ENCODE results near the gene INHBB. TPM values are rescaled to one million over a fixed set of nuclear protein-coding genes. Genes with fewer than 3 reads are reported as not detected.

Gene INHBB
- total RNA-seq, 1 experiment from 2014 or later: 223 TPM

DNA sequence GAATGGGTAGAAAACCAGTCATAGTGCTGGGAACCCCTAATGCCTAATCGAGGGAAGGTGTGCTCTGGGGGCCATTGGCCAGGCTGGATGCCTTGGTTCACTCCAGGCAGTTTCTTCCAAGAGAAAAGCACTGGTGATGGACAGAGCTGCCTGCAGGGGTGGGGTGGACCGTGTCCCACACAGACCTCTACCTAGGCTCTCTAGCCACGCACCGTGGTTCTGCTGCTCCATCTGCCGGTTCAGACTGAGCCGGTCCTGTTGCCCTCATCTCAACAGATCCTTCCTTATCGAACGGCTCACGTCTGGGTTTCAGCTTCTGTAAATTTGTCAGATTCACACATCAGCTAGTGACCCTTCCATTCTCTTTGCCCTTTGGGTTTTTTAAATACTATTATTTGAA is 46.9 kb upstream of the INHBB start:
- no peak overlapping the region for H3K9ac ChIP-seq (ENCODE audit: low read length)
- ChIA-PET POLR2A (ENCODE audit: unreplicated experiment) (no interaction called here), CTCF (no interaction called here)
- H3K9me3 ChIP-seq (ENCODE audit: low read length): no peaks in the 10 kb centered on the region
- peaks cover 16% of the 10 kb centered on the region; the same call in 1 of the 2 replicates for H3K36me3 ChIP-seq (ENCODE audit: low read depth, low read length)
- no peak for DNase-seq
- no peak overlapping the region for H3K4me2 ChIP-seq (ENCODE audit: low read length)
- no peak overlapping the region for H3K27ac ChIP-seq (ENCODE audit: low read length)
- ATAC-seq: no peak
- TF ChIP-seq CTCF (conservative IDR thresholded peaks at IDR 0.05; ENCODE audit: low read depth, low read length): no peak
- intact Hi-C loops (cut with micrococcal nuclease): no loop called here
- H3K79me2 ChIP-seq (ENCODE audit: low read length): no peaks in the 10 kb centered on the region
- no peaks in the 10 kb centered on the region for H3K4me1 ChIP-seq (ENCODE audit: insufficient read depth, low read length)
- no peak overlapping the region for H2AFZ ChIP-seq (ENCODE audit: low read length)
- no peaks in the 10 kb centered on the region for H3K9me2 ChIP-seq (replicated peaks; ENCODE audit: low read length)
- H3K4me3 ChIP-seq (ENCODE audit: low read length): no peak overlapping the region
- H3F3A ChIP-seq (ENCODE audit: low read length, unreplicated experiment): no peaks in the 10 kb centered on the region
- H4K20me1 ChIP-seq (ENCODE audit: low read length): no peaks in the 10 kb centered on the region
- BruUV-seq (replicated peaks): no TSS peak
- H3K27me3 ChIP-seq (ENCODE audit: low read length): no peaks in the 10 kb centered on the region

DNA sequence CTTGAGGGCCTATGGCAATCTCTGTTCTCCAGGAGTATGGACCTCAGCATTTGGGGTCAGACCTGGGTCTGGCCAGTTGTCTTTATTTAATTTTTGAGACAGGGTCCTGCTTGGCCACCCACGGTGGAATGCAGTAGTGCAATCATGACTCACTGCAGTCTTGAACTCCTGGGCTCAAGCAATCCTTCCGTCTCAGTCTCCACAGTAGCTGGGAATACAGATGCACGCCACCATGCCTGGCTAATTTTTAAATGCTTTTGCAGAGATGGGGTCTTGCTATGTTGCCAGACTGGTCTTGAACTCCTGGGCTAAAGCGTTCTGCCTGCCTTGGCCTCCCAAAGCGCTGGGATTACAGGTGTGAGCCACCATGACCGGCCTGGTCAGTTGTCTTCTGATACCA is 46.4 kb upstream of the INHBB start:
- Histone ChIP-seq H3K27me3 (ENCODE audit: low read length) (no peaks in the 10 kb centered on the region), H2AFZ (ENCODE audit: low read length) (no peak overlapping the region), H3K9me3 (ENCODE audit: low read length) (no peaks in the 10 kb centered on the region), H3K4me1 (ENCODE audit: insufficient read depth, low read length) (no peaks in the 10 kb centered on the region), H3K4me3 (ENCODE audit: low read length) (no peak overlapping the region), H4K20me1 (ENCODE audit: low read length) (no peaks in the 10 kb centered on the region), H3K9ac (ENCODE audit: low read length) (no peak overlapping the region), H3K79me2 (ENCODE audit: low read length) (no peaks in the 10 kb centered on the region), H3K27ac (ENCODE audit: low read length) (no peak overlapping the region), H3F3A (ENCODE audit: low read length, unreplicated experiment) (no peaks in the 10 kb centered on the region), H3K4me2 (ENCODE audit: low read length) (no peak overlapping the region), H3K9me2 (replicated peaks; ENCODE audit: low read length) (no peaks in the 10 kb centered on the region), H3K36me3 (ENCODE audit: low read depth, low read length) (peaks cover 13% of the 10 kb centered on the region; the same call in 1 of the 2 replicates)
- BruUV-seq (replicated peaks): no TSS peak
- ChIA-PET CTCF (no interaction called here), POLR2A (ENCODE audit: unreplicated experiment) (no interaction called here)
- TF ChIP-seq CTCF (conservative IDR thresholded peaks at IDR 0.05; ENCODE audit: low read depth, low read length) (no peak), EZH2phosphoT487 (IDR thresholded peaks at IDR 0.05; ENCODE audit: borderline replicate concordance, low read length) (no peak), EZH2 (IDR thresholded peaks at IDR 0.05; ENCODE audit: low read length, unreplicated experiment) (no peak)
- DNase-seq (no peak), ATAC-seq (no peak)
- intact Hi-C loops (cut with micrococcal nuclease): no loop called here

- Histone ChIP-seq H3K4me1 (ENCODE audit: insufficient read depth, low read length) (no peaks in the 10 kb centered on the region), H3K9ac (ENCODE audit: low read length) (no peak overlapping the region), H3K79me2 (ENCODE audit: low read length) (no peaks in the 10 kb centered on the region), H2AFZ (ENCODE audit: low read length) (no peak overlapping the region), H3K9me2 (replicated peaks; ENCODE audit: low read length) (no peaks in the 10 kb centered on the region), H3K9me3 (ENCODE audit: low read length) (no peaks in the 10 kb centered on the region), H3K27ac (ENCODE audit: low read length) (no peak overlapping the region), H3F3A (ENCODE audit: low read length, unreplicated experiment) (no peaks in the 10 kb centered on the region), H3K4me2 (ENCODE audit: low read length) (no peak overlapping the region), H3K27me3 (ENCODE audit: low read length) (no peaks in the 10 kb centered on the region), H4K20me1 (ENCODE audit: low read length) (no peaks in the 10 kb centered on the region), H3K4me3 (ENCODE audit: low read length) (no peak overlapping the region), H3K36me3 (ENCODE audit: low read depth, low read length) (peaks cover 10% of the 10 kb centered on the region; the same call in 1 of the 2 replicates)
- no TSS peak for BruUV-seq (replicated peaks)
- intact Hi-C loops (cut with micrococcal nuclease): no loop called here
- CTCF ChIA-PET: no interaction called here
- POLR2A ChIA-PET (ENCODE audit: unreplicated experiment): no interaction called here
- DNase-seq (no peak), ATAC-seq (no peak)
- TF ChIP-seq EZH2phosphoT487 (IDR thresholded peaks at IDR 0.05; ENCODE audit: borderline replicate concordance, low read length): no peak
- no peak for TF ChIP-seq CTCF (conservative IDR thresholded peaks at IDR 0.05; ENCODE audit: low read depth, low read length)
- no peak for TF ChIP-seq EZH2 (IDR thresholded peaks at IDR 0.05; ENCODE audit: low read length, unreplicated experiment)
Observed at GRCh38 chr2:120300385-120300784, 45.6 kb upstream of the INHBB start.
